ENCODE results near the gene DNAH6. TPM values are rescaled to one million over a fixed set of nuclear protein-coding genes. Genes with fewer than 3 reads are reported as not detected.
A peak's percentile ranks its signal among the peaks of the same experiment; 100 is the strongest.

DNAH6 gene
- total and polyA plus RNA-seq, 8 donors, result 1.3 to 6.2 (median 3.6) TPM

DNA sequence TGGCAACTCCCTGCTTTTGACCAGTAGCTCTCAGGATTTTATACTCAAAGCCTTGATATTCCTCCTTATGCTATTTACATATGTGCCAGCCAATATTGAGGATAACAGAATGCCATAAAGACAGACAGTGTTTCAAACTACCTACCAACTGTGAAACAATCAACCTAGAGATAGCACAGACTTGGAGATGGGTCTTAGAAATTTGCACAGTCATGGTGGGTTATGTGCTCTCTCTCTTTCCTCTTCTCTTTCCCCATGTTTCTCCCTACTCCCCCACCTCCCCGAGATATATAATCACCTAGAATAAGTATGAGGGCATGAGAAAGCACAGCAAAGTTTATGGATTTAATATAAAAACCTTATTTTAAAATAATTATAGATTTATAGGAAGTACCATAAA, 33.0 kb upstream of the DNAH6 start:
- no peaks in the 10 kb centered on the region for H3K36me3 ChIP-seq
- TF ChIP-seq, protein P1, sequence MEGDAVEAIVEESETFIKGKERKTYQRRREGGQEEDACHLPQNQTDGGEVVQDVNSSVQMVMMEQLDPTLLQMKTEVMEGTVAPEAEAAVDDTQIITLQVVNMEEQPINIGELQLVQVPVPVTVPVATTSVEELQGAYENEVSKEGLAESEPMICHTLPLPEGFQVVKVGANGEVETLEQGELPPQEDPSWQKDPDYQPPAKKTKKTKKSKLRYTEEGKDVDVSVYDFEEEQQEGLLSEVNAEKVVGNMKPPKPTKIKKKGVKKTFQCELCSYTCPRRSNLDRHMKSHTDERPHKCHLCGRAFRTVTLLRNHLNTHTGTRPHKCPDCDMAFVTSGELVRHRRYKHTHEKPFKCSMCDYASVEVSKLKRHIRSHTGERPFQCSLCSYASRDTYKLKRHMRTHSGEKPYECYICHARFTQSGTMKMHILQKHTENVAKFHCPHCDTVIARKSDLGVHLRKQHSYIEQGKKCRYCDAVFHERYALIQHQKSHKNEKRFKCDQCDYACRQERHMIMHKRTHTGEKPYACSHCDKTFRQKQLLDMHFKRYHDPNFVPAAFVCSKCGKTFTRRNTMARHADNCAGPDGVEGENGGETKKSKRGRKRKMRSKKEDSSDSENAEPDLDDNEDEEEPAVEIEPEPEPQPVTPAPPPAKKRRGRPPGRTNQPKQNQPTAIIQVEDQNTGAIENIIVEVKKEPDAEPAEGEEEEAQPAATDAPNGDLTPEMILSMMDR (IDR thresholded peaks at IDR 0.05), result no peak
- H3K4me1 ChIP-seq, result peaks cover 0 to 5% of the 10 kb centered on the region in 2 donors
- intact Hi-C loops (cut with DNase I), result no loop called here
- no peak for DNase-seq
- H3K4me3 ChIP-seq, result no peak overlapping the region
- H3K27ac ChIP-seq, result no peak overlapping the region
- no peaks in the 10 kb centered on the region for H3K27me3 ChIP-seq
- no peak for ATAC-seq
- no peaks in the 10 kb centered on the region for H3K9me3 ChIP-seq

DNA sequence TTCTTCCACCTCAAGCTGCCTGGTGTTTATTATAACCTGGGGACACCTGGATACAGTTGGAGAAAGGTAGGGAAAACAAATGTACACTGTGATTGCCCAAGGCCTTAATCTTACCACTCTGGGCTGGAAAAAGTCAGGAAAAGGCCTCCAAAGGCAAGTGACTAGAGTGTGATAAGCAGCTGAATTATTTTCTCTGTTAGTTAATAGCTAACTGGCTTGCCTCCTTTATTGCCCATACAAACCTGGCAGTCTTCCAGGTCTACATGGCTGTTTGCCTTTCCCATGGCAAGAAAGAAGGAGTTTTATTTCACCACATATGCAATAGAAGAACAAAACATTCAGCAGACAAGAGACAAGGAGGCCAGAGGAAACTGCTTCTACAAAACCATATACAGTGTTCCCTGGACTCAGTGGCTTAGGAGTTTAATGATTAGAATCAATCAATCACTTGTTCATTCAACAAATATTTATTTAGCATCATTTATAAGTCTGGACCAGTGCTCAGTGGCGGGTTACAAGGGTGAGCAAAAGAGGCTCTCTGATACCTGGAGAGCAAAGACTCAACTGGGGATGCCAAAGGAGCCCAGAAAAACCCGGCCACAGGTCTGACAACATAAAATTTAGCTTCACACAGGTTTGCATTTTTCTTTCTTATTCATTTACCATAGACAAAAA, 29.7 kb upstream of the DNAH6 start:
- H3K27me3 ChIP-seq, result no peaks in the 10 kb centered on the region
- no peaks in the 10 kb centered on the region for H3K9me3 ChIP-seq
- H3K4me1 ChIP-seq, result peaks cover 0 to 5% of the 10 kb centered on the region in 2 donors
- H3K27ac ChIP-seq, result peak overlapping the region in 1 of 2 donors; percentile 13
- no peak overlapping the region for H3K4me3 ChIP-seq
- intact Hi-C loops (cut with DNase I), result no loop called here
- DNase-seq, result peak in 3 of 4 donors; percentile 39 to 92 (median 89)
- TF ChIP-seq, protein P1 (IDR thresholded peaks at IDR 0.05), result no peak
- ATAC-seq, result peak; percentile 84
- no peaks in the 10 kb centered on the region for H3K36me3 ChIP-seq

DNA sequence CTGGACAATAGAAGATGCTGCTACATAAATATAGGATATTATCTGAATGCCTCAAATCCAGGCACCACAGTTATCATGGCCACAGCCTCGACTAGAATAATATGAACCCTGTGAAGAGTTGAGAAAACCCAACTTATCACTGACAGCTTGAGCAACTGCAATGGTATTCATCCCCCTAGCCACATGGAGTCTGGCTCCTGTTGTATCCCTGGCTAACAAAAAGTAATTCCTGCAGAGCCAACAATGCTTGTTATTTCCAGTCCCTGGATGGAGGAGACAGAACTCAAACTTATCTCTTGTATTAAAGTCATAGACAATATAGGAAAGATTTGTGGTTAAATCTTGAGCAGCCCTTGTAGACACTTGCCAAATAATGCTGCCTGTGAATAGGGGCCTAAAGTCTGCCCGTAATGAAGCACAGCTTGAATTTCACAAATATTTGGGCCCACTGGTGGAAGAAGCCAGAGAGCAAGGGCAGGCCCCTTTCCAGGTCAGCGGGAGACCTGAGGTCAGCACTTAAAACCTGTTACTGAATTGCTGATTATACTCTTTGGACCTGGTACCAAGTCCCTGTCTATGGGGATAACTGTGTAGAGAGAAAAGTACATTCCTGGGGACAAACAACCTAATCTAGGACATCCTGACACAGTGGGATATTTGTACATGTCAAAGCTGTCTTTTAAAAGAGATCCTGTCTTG, 28.9 kb upstream of the DNAH6 start:
- H3K27ac ChIP-seq, result peak overlapping the region in 1 of 2 donors; percentile 13
- H3K27me3 ChIP-seq, result no peaks in the 10 kb centered on the region
- DNase-seq (no peak), ATAC-seq (peak; percentile 31)
- H3K9me3 ChIP-seq, result no peaks in the 10 kb centered on the region
- intact Hi-C loops (cut with DNase I), result no loop called here
- TF ChIP-seq, protein P1 (IDR thresholded peaks at IDR 0.05), result no peak
- no peak overlapping the region for H3K4me3 ChIP-seq
- peaks cover 0 to 5% of the 10 kb centered on the region in 2 donors for H3K4me1 ChIP-seq
- H3K36me3 ChIP-seq, result no peaks in the 10 kb centered on the region

DNA sequence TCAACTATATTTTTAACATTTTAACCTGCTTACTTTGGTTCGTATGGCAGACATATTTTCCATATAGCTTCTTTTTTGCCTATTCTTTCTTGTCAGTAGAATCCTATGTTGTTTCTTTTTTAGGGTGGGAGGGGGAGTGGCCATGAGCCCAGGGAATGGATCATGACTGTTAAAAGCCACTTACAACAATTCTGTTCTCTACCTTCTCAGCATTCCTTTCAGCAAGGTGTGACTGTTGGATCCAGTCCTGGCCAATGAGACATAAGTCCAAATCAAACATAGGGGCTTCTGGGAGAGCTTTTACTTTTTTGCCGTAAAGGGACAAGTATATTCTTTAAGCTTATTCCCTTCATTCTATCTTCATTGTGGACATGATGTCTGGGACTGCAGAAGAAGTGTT, 25.0 kb upstream of the DNAH6 start:
- no peaks in the 10 kb centered on the region for H3K36me3 ChIP-seq
- TF ChIP-seq, protein P1 (IDR thresholded peaks at IDR 0.05), result no peak
- H3K27me3 ChIP-seq, result no peaks in the 10 kb centered on the region
- H3K27ac ChIP-seq, result no peak overlapping the region
- no peaks in the 10 kb centered on the region for H3K9me3 ChIP-seq
- no peak for DNase-seq
- H3K4me3 ChIP-seq, result no peak overlapping the region
- peaks cover 0 to 5% of the 10 kb centered on the region in 2 donors for H3K4me1 ChIP-seq
- no peak for ATAC-seq
- intact Hi-C loops (cut with DNase I), result no loop called here

DNA sequence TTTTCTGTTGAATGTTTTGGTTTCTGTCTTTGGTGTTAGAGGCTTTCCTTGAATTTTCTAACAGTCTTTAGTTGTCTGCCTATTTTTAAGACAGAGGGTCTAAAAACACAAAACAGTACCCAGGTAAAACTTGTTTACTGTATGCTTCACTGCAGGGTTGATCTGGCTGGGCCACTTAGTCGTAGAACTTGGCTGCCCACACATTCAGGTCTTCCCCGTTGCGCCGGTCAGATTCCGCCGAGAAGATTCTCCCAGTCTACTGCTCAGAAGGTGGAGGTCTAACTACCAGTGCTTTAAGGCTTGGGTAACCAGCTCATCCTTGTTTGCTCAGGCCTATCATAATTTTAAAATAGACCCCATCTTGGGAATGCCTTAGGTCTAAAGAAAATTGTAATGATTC, 24.6 kb upstream of the DNAH6 start:
- TF ChIP-seq, protein P1 (IDR thresholded peaks at IDR 0.05), result no peak
- H3K4me1 ChIP-seq, result peaks cover 0 to 4% of the 10 kb centered on the region in 2 donors
- no peak overlapping the region for H3K4me3 ChIP-seq
- H3K9me3 ChIP-seq, result no peaks in the 10 kb centered on the region
- intact Hi-C loops (cut with DNase I), result no loop called here
- no peaks in the 10 kb centered on the region for H3K27me3 ChIP-seq
- ATAC-seq, result no peak
- DNase-seq, result no peak
- H3K36me3 ChIP-seq, result no peaks in the 10 kb centered on the region
- no peak overlapping the region for H3K27ac ChIP-seq

All from left lung (tissue), 10 donors.